HG02938 (cell line): ENCODE measurements around the gene RPRML.
"Not testable (repeated sequence)": the region's sequence is repeated elsewhere in the genome, so short reads cannot be mapped to it uniquely, and the experiment has no call there.

Experiments used
- ATAC-seq: cut with Tn5 transposase; IDR thresholded peaks from one replicate; pipeline ENCODE4 v1.9.1; 2021; ENCODE audit warnings: mild to moderate bottlenecking, moderate library complexity; ENCODE audit not compliant: unreplicated experiment

The RPRML gene

DNA sequence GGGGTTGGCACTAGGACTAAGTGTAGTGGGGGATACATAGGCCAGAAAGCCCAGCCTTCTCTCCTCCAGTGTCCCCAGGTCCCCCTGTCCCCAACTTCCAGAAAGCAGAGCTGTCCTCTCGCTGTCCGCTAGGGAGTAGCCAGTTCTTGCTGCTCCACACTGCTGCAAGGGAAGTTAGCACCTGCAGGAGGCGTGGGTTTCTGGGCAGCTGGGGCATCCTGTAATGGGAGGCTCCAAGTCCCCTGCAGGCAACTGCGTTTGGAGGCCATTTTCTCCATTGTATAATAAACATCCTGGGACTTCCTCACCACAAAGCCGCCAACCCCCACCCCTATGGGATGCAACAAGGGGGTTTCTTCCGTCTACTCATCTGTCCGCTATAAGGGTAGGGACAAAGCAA lies 1.7 kb downstream of the RPRML start:
- no peak for ATAC-seq

DNA sequence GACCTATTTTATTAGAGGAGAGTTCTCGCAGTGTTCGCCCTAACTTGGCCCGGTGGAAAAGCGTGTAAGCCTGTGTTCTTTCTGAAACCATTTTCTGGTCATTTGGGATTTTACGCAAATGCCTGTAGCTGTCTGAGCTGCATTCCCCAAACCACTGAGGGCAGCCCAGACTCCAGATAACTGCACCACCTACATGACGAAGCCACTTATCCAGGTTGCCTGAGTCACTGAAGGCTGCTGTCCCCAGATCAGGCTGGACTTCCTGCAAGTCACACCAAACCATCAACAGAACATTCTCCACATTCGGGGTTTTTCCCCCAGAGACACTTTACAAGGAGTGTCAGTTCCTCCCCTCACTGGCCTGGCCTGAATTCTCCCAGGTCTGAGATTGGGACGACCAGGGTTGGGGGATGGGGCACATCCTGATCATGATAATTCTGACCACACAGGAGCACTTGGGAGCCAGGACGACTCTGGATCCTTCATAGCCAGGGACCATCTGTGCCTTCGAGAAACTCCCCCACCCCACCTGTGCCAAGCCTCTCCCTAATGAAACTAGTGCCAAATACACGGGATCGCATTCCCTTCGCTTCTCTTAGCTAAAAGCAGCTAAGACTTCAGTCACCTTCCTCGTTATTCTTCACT lies 2.3 kb downstream of the RPRML start:
- no peak for ATAC-seq

DNA sequence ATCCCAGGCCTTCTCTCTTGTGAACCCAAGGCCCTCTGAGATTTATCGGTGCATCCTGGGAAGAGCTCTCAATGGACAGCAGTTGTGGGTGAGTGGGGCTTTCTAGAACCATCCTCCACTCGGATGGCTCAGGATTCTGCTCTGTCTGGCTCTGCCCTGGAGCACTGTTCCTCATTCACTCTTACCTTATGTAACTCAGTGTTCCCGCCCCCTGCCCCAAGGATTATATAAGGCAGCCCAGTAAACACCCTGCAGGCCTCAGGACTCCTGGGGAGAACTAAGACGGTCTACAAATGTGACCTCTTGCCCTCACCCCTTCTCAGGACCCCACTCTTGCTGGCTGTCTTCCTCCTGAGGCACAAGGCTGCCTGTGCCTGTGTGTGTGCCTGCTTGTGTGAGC lies 3.8 kb downstream of the RPRML start:
- ATAC-seq: no peak

DNA sequence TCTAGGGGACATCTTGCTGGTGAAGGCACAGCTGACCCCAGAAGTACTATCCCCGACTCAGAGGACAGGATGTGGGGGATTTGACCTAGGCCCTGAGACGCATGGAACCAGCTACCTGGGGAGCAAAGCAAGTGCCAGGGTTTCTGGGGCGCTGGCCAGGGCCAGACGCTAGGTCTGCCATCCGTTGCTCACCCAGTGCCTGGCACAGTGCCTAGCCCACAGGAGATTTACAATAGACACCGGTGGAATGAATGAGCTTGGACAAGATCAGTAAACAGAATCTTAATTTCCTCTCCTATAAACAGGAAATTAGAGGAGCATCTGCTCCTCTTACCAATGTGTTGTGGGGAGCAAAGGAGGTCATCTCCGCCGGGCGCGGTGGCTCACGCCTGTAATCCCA lies 5.0 kb downstream of the RPRML start:
- no peak for ATAC-seq

DNA sequence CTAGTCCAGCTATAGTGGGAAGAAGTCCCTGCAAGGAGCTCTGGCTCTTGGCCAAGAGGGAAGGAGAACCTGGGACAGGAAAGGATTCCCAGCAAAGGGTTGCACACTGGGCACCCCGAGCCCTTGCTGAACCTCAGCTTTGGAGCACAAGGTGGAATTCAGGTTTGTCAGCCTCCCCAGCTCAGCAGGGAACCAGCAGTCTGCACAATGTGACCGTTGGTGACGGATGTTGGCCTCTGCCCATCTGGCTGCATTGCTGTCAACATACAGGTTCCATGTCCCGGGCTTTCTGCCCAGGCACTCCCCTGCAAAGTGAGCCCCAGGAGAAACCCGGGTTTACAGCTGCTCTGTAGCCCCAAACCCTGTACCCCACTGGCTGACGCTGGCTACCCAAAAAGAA lies 6.7 kb downstream of the RPRML start:
- no peak for ATAC-seq

DNA sequence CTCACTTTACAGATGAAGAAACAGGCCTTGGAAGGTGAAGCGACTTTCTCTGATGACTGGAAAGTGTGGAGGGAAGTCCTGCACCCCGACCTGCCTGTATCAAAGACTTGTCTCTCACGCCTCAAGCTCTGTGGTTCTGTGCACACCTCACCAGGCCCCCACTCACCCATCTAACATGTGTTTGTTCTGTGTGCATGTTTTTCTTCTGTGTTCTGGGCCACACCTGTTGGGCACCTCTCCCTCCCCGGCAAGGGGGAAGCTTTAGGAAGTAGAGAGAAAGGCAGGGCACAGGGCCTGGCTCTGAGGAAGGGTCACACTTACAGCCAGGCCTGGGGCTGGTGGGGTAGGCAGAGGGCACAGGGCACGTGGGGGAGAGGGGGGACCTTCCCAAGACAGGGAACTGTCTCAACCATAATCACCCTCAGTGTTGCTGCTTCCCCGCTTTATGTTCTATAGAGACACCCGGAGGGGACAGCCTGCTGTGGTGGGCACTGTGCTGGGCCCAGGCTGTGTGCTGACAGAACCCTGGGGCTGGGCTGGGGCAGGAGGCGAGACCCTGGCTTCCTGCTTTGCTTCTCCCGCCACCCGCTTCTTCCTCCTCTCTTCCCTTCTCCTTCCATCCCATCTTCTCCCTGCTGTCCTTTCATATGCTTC lies 7.3 kb downstream of the RPRML start:
- ATAC-seq: no peak

DNA sequence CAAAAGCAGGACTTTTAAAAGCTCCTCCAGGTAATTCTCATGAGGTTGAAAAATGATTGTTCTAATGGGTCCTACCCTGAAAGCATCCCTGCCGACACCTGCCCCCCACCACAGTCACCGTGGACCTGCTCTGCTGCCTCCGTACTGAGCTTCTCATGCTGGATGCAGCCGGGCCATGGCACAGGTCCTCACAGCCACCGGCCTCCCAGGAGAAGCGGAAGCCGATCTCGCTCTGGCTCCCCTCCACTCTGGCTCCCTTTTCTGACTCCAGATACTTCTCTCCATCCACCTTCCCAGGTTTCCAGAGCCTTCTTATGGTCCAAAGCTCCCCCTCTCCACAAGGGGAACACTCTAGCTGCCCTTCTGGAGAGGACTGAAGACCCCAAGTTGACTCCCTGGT lies 10.2 kb downstream of the RPRML start:
- no peak for ATAC-seq

DNA sequence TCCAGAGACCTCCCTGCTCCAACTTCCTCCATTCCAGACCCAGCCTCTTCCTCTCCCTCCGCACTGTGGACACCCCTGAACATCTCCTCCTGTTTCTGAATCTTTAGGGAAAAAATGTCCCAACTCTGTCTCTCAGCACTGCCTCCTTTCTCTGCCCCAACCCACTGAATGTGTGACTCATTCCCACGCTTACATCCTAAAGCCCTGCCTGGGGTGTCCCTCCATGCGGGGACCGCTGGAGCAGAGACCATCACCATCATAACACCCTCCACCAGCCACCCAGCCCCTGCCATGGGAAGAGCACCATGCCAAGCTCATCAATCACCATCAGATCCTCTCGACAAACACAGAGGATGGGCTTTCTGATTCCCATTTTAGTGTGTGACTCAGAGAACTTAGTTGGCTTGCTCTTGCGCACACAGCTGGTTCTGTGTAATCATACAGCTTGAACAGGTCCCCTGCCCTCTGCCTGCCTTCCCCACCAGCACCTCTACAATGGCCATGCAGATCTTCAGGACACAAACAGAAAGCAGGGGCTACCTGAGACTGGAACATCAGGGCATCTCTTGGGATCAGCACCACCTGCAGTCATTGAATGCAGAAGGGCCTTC lies 10.7 kb downstream of the RPRML start:
- ATAC-seq: no peak

DNA sequence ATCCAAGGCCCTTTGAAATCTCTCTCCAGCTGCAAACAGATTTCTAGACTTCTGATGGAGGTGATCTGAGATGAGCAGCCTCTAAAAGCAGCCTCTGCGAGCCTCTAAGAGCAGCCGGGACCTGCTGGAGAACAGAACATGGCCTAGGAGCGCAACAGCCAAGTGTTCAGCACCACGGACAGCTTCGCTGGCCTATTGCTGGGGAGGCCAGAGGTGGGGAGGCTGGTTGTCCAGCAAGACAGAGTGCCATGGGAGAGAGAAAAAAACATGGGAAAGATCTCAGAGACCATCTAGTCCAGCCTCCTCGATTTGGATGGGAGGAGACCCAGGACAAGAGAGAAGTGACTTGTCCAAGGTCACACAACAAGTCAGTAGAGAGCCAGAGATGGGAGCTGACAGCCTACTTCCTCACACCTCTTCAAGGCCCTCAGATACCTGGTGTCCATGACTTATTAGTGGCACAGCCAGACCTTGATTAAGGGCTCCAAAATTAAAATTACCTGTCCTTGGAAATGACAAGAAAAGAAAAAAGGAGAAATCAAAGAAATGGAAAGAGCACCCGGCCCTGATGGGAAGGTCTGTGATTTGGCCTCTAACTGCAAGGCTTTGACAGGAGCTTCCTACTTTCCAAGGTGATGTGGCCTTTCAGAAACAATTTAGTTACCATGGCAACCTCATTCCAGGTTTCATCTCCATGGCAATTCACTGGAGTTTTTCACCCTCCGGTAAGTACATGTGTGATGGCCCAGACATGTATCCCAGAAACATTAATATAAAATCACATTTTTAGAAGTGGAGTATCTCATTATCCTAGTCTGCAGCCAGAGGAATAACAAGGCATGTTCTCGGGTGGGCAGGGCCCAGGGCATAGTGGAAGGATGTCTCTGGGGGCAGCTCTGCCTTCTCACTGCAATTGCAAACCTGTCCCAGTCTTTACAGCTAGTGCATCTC lies 14.5 kb downstream of the RPRML start:
- ATAC-seq: no peak

DNA sequence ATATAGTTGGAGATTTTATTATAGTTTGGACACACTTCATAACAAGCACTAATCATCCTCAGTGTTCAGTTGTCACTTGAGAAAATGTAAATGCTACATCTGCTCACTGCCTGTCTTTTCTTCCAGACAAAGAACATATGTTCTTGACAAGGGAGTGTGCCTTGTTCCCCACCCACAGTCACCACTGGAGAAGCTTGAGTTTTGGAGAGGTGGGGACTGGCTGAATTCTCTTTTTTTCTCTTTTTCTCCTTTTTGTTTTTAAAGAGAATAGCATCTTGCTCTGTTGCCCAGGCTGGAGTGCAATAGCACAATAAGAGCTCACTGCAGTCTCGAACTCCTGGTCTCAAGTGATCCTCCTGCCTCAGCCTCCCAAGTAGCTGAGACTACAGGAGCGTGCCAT lies 15.5 kb downstream of the RPRML start:
- no peak for ATAC-seq

DNA sequence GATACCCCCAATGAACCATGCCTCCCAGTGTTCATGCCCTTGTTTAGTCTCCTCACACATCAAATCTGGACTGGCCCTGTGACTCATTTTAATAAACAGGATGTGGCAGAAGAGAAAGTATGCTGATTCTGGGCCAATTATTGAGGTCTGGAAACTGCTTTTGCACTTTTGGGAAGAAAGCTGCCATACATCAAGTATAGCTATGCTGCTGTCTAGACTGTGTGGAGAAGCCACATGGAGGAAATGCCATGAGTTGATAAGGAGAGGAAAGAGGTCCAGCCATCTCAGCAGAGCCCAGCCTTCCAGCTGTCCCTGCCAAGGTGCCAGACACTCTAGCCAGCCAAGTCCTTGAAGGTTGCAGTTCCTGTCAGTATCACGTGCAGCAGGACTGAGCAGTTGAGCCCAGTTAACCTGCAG lies 16.7 kb downstream of the RPRML start:
- no peak for ATAC-seq

DNA sequence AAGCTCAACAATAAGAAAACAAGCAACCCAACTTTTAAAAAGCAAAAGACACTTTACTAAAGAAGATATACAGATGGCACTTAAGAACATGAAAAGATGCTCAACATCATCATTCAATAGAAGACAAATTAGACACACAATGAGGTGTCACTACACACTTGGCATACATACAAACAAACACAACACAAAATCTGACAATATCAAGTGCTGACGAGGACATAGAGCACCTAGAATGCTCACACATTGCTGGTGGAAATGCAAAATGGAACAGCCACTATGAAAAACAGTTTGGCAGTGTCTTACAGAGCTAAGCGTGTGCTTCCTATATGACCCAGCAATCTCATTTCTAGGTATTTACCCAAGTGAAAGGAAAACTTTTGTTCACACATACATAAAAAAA lies 18.9 kb downstream of the RPRML start:
- no peak for ATAC-seq

DNA sequence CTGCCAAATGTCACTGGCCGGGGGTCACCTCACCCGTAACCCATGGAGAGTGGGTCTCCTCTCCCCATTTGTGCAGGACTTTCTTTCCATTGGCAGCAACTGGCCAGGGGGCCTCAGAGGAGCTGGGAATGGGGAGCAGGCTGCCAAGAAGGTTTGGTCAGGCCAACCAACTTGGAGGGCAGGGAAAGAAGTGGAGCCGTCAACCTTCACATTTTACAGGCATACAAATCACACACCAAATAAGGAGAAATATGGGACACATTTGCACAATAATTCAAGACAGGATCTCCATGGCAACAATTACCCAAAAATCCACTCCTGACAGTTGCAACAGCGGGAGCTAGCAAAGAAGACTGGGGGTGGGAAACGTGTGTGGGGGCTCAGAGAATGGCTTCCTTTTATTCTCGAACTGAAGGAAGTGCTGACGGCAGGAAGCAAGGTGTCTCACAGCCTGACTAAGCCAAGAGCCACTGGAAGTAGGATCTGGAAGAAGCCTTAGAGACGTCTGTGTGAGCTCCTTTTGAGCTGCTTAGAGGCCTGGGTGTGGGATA lies 20.9 kb downstream of the RPRML start:
- no peak for ATAC-seq

DNA sequence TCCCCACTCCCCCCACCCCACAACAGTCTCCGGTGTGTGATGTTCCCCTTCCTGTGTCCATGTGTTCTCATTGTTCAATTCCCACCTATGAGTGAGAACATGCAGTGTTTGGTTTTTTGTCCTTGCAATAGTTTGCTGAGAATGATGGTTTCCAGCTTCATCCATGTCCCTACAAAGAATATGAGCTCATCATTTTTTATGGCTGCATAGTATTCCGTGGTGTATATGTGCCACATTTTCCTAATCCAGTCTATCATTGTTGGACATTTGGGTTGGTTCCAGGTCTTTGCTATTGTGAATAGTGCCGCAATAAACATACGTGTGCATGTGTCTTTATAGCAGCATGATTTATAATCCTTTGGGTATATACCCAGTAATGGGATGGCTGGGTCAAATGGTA lies 25.9 kb downstream of the RPRML start:
- not testable (repeated sequence) for ATAC-seq

DNA sequence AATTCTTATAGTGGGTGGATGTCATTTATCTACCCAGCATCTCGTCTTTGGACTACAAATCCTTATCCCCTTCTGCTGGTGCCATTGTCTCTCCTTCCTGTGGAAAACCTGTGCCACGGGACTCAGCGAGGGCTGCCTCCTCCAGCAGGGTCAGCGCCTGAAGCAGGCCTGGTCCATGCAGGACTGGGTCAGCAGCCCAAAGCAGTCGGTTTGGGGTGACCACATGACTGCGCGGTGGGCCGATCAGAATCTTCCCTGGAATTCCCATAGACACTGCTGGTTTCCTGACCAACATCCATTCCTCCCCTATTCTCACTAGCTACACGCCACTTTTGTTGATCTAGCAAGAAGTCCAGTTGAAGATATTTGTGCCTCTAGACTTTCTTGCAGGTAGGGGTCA lies 26.9 kb downstream of the RPRML start:
- no peak for ATAC-seq

DNA sequence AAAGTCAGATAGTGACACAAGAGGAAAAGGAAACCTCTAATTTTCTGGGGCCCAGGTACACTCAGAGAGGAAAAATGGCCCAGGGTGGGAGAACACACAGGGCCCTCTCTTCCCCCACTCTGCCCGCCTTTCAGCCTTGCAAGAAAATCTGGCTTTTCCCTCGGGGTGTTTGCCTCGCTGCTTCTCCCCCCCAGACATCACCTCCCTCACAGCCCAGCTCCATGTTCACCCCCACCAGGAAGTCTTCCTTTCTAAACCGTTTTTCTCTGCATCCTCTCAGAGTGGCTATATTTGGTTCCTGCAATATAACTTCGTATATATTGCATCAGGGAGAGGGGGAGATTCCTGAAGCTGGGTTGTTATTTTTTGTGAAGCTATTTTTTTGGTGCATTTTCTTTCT lies 27.3 kb downstream of the RPRML start:
- no peak for ATAC-seq

DNA sequence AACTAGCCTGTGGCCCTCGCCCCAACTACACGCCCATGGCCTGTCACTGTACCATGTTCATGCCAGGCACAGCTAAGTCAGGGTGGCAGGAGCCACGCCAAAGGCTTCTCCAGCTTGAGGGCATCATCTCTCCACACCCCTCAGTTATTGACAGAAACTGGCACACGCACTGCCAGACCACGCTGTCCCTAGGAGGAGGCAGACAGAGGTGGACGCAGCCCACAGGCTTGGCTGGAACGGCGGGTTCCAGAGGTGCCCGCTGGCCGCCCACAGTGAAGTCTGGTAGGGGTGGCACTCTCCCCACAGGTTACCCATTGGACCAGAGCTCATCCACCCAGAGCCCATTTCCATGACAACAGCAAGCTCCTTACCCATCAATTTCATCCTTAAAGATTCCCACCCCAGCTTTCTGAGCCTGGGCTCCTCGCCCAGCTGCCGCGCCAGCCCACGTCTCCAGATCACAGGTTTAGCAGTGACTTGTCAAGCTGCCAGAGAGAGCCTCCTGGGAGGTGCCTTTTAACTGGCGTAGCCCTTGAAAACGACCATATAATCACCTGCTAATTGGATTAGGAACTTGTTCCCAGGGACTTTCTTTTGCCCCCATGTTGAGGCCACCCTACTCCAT lies 27.9 kb downstream of the RPRML start:
- ATAC-seq: no peak

DNA sequence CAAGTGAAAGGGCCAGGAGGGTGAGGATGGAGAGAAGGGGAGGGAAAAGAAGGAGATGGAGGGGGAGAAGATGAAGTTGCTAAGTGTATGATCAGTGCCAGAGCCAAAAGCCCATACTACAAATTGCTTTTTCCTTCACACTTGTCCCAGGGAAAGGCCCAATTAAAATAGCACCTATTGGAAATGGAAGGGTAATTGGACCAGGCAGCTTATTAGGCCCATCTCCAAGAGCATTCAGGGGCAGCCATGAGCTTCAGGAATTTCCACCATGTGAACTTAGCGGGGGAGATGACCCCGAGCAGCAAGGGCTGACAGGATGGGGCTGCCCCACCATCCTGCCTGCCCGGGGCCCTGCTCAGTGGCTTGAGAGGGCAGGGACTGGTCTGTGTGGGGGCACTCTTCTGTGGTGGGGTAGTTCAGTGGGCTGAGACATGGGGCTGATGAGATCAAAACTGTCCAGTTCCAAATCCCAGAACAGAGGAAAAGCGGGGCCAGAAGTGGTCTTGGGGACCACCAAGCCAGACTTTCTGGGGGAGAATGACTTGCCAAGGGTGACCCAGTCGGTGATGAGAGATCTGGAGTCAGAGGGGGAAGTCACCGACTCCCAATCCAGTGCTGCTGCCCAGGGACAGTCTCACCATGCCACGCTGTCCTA lies 28.6 kb downstream of the RPRML start:
- no peak for ATAC-seq

DNA sequence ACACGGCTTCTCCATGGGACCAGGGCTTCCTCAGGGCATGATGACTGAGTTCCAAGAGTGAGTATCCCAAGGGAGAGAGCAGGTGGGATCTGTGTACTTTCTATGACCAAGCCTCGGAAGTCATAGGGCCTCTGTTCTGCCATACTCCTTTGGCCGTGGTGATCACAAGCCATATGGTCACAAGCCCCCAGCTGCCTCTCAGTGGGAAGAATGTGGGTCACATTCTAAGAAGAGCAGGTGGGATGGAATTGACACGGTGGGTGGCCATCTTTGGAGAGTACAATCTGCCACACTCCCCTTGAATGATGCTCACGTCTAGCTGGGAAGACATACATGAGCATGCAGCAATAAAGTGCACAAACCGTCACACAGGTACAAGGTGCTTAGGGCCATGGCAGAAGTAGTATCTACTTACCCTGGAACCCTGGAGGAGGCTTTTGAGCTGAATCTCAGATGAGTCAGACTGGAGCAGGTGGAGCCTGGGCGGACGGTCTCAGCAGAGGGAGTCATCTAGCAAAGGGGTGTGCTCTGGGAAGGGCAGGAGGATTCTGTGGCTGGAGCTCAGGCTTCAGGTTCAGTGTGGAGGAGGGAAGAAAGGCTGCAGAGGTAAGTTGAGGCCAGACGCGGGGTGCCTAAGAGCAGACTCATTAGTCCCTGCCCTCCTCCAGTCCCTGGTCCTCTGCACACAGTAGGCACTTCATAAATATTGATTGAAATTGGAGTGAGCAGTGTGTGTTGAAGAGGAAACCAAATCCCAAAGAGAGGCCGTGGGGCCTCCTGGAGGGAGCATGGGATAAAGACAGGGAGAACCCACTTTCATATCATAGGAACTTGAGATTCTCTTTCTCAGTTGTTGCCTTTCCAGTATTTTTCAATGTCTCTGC lies 29.5 kb downstream of the RPRML start:
- ATAC-seq: no peak
